K562 (cell line): ENCODE measurements around the gene ICAM1. TPM values are rescaled to one million over a fixed set of nuclear protein-coding genes. Genes with fewer than 3 reads are reported as not detected.
"Not testable (repeated sequence)": the region's sequence is repeated elsewhere in the genome, so short reads cannot be mapped to it uniquely, and the experiment has no call there.

ENCODE experiments used
- ATAC-seq: fragments of 200-7000 bp; cut with Tn5 transposase; 3 replicates; pipeline ENCODE4 v1.9.1; 2020; ENCODE audit warnings: moderate library complexity
- BruUV-seq: library from RNA; stranded (reverse); fragments of 400-500 nt; replicated peaks from 2 replicates; lab custom pipeline; 2021; lab: Mats Ljungman, UMichigan
- CTCF ChIA-PET: fragments of 300-600 bp; formaldehyde crosslinking; extraction: SDS; loops from one replicate; lab custom pipeline; 2021; ENCODE audit warnings: low intra/inter-chr PET ratio; lab: Yijun Ruan, JAX
- POLR2A ChIA-PET: fragments of 300-600, 350-650 bp; sonication (Branson Sonifier 250); formaldehyde crosslinking; extraction: SDS; loops from one replicate; lab custom pipeline; 2021; ENCODE audit warnings: antibody characterized with exemption, inconsistent platforms; lab: Yijun Ruan, JAX
- DNase-seq, 4 experiments: peaks; one replicate each; pipeline versions ENCODE4 v3.0.0 to v3.0.0-alpha.2; 2011 to 2018; ENCODE audit warnings: low spot score in 3 of 4, mixed read lengths in 3 of 4; ENCODE audit errors: extremely low read depth in 1 of 4
- FAIRE-seq: peaks from 2 replicates; lab custom pipeline; 2011; peaks lifted over from hg19 to GRCh38; lab: Jason Lieb, UNC
- H2AFZ ChIP-seq: 2 replicates; pipeline ENCODE4 v1.6.0; 2011; ENCODE audit warnings: low read depth, low read length, control low read depth, inconsistent platforms
- H3K27ac ChIP-seq: fragments of 200-600 bp; 3 replicates; pipeline ENCODE4 v1.8.0; 2011; ENCODE audit warnings: low read depth, mild to moderate bottlenecking, control low read depth, inconsistent platforms, low read length, moderate library complexity, mixed read lengths; ENCODE audit errors: extremely low read depth
- H3K27me3 ChIP-seq, 2 experiments: fragments of 300-600 bp in 1 of 2; 2 replicates in 1 of 2; 3 replicates in 1 of 2; pipeline versions ENCODE4 v1.6.0 to v1.8.0; 2011; ENCODE audit warnings: inconsistent platforms in 2 of 2, low read length in 2 of 2, mild to moderate bottlenecking in 1 of 2, mixed read lengths in 1 of 2, moderate library complexity in 1 of 2; ENCODE audit not compliant: control insufficient read depth in 2 of 2, insufficient read depth in 2 of 2
- H3K36me3 ChIP-seq: fragments of 300-600 bp; 3 replicates; pipeline ENCODE4 v1.8.0; 2011; ENCODE audit warnings: mild to moderate bottlenecking, low read length, inconsistent platforms; ENCODE audit not compliant: control insufficient read depth, insufficient read depth
- H3K4me1 ChIP-seq, 2 experiments: fragments of 200-600 bp in 1 of 2; replicated peaks in 1 of 2; 2 replicates in 1 of 2; 3 replicates in 1 of 2; pipeline versions ENCODE4 v1.5.1 to v1.8.0; 2011; ENCODE audit warnings: inconsistent platforms in 2 of 2, low read length in 2 of 2, mild to moderate bottlenecking in 1 of 2, mixed read lengths in 1 of 2, moderate library complexity in 1 of 2; ENCODE audit not compliant: control insufficient read depth in 2 of 2, insufficient read depth in 2 of 2
- H3K4me2 ChIP-seq: 2 replicates; pipeline ENCODE4 v1.6.1; 2011; ENCODE audit warnings: low read length, control low read depth, inconsistent platforms, mixed read lengths; ENCODE audit not compliant: insufficient read depth
- H3K4me3 ChIP-seq: fragments of 200-600 bp; sonication (generic), shearing (Covaris generic); 2 replicates; pipeline ENCODE4 v1.5.1; 2016; ENCODE audit warnings: control low read depth, inconsistent platforms
- H3K79me2 ChIP-seq: fragments of 200-600 bp; 3 replicates; pipeline ENCODE4 v1.8.0; 2011; ENCODE audit warnings: low read length, inconsistent platforms; ENCODE audit not compliant: control insufficient read depth, insufficient read depth
- H3K9ac ChIP-seq, 2 experiments: 2 replicates each; pipeline versions ENCODE4 v1.6.0 to v1.6.1; 2011; ENCODE audit warnings: low read depth in 2 of 2, low read length in 2 of 2, control low read depth in 1 of 2, inconsistent platforms in 1 of 2, mild to moderate bottlenecking in 1 of 2, mixed read lengths in 1 of 2; ENCODE audit not compliant: insufficient read depth in 1 of 2
- H3K9me1 ChIP-seq: one replicate; pipeline ENCODE4 v1.6.0; 2011; ENCODE audit warnings: inconsistent platforms, mild to moderate bottlenecking, low read length, moderate library complexity; ENCODE audit not compliant: control insufficient read depth, insufficient read depth
- H3K9me3 ChIP-seq: replicated peaks from 2 replicates; pipeline ENCODE4 v1.5.1; 2011; ENCODE audit warnings: low read depth, low read length, inconsistent platforms; ENCODE audit not compliant: control insufficient read depth, insufficient read depth
- H4K20me1 ChIP-seq: replicated peaks from 2 replicates; pipeline ENCODE4 v1.6.1; 2011; ENCODE audit warnings: low read length, inconsistent platforms, mixed read lengths; ENCODE audit not compliant: control insufficient read depth, insufficient read depth
- BCOR ChIP-seq: fragments of 450-650 bp; IDR thresholded peaks from 2 replicates; pipeline ENCODE4 v1.6.1; 2016
- CBFB ChIP-seq: sonication (generic); formaldehyde crosslinking; IDR thresholded peaks from 2 replicates; pipeline ENCODE4 v1.4.0; 2020; ENCODE audit warnings: mild to moderate bottlenecking, missing genetic modification reagents
- POLR2A ChIP-seq: fragments of 450-650 bp; conservative IDR thresholded peaks from 2 replicates; pipeline ENCODE4 v1.6.1; 2016
- POLR2G ChIP-seq: fragments of 200-400 bp; formaldehyde crosslinking; IDR thresholded peaks from 2 replicates; pipeline ENCODE4 v1.6.1; 2017; ENCODE audit warnings: low read depth, mild to moderate bottlenecking, antibody characterized with exemption, low read length, moderate library complexity
- RBFOX2 ChIP-seq: fragments of 200-400 bp; formaldehyde crosslinking; IDR thresholded peaks from 2 replicates; pipeline ENCODE4 v1.6.1; 2017; ENCODE audit warnings: low read depth, mild to moderate bottlenecking, low read length, moderate library complexity
- RBM22 ChIP-seq: fragments of 200-400 bp; formaldehyde crosslinking; IDR thresholded peaks from 2 replicates; pipeline ENCODE4 v1.6.1; 2018; ENCODE audit warnings: low read length, low read depth; ENCODE audit not compliant: poor library complexity, severe bottlenecking
- RERE ChIP-seq: sonication (generic); formaldehyde crosslinking; IDR thresholded peaks from 2 replicates; pipeline ENCODE4 v1.8.0; 2023; ENCODE audit warnings: missing genetic modification reagents, mild to moderate bottlenecking, borderline replicate concordance
- ZNF24 ChIP-seq: fragments of 450-650 bp; IDR thresholded peaks from 2 replicates; pipeline ENCODE4 v1.6.1; 2016
- WGBS: fragments of 100-300 bp; shearing (Covaris generic); methylation state at CpG from one replicate; pipeline ENCODE4 v1.1.6; 2016; ENCODE audit warnings: low coverage, mixed read lengths; ENCODE audit not compliant: insufficient coverage; ENCODE audit errors: missing lambda C conversion rate; 5-methylcytosine and 5-hydroxymethylcytosine counted together
- in situ Hi-C: fragments of 300-500 bp; cut with MboI; formaldehyde crosslinking; loops from 4 replicates; pipeline ENCODE4 v1.15.0; 2018; ENCODE audit warnings: inconsistent platforms, mixed read lengths
- intact Hi-C: fragments of 100-400 bp; cut with micrococcal nuclease; formaldehyde crosslinking; loops from 2 replicates; pipeline ENCODE4 v1.14.2; 2022
- polyA plus RNA-seq, 8 experiments: library from polyadenylated mRNA; depleted of rRNA in 4 of 8; stranded (reverse) in 5 of 8; unstranded in 3 of 8; fragments of >200 nt; fragmentation: Nextera tagmentation in 2 of 8; fragmentation: Illumina TruSeq in 1 of 8; extraction: Ambion mirVana in 2 of 8; extraction: Trizol in 1 of 8; gene quantifications; 2 replicates each; pipeline versions ENCODE4 v1.2.1 to v1.2.3, GENCODE V29; 2011 to 2014; ENCODE audit warnings: inconsistent platforms in 1 of 8, missing spikeins in 1 of 8
- total RNA-seq, 7 experiments: library from RNA; depleted of rRNA in 6 of 7; stranded (reverse); fragments of >200 nt in 6 of 7; fragmentation: Illumina TruSeq in 2 of 7; extraction: Trizol in 2 of 7; gene quantifications; 2 replicates each; pipeline versions ENCODE4 v1.2.1 to v1.2.3, GENCODE V29; 2011 to 2021; ENCODE audit warnings: low replicate concordance in 1 of 7

ICAM1 gene
- total and polyA plus RNA-seq, 9 of the 15 experiments (the other 6 are each of a cell fraction or from before 2014, with no cell fraction given), result 2.3 to 24.4 (median 13.4) TPM

GRCh38 chr19:10282043-10282442 lies 11.1 kb downstream of the ICAM1 start:
- TF ChIP-seq POLR2A (0 out of 2 replicates have a peak, but pooled peaks have one; percentile 34), BCOR (peak; percentile 57; the same call in 1 of the 2 replicates), ZNF24 (peak; percentile 89)
- in situ Hi-C loops, H3K4me2 ChIP-seq, BruUV-seq, POLR2A ChIA-PET, FAIRE-seq, intact Hi-C loops, DNase-seq, H3K9me1 ChIP-seq, H3K9me3 ChIP-seq, H3K4me3 ChIP-seq, H4K20me1 ChIP-seq, ATAC-seq, H3K27me3 ChIP-seq, H3K9ac ChIP-seq, H3K27ac ChIP-seq, H2AFZ ChIP-seq, CTCF ChIA-PET: not testable (repeated sequence)
- WGBS, result 80% methylated on average over 4 of the region's 5 CpGs
- peaks cover 14% of the 10 kb centered on the region for H3K79me2 ChIP-seq
- H3K36me3 ChIP-seq, result peaks cover 85% of the 10 kb centered on the region
- peaks cover 28 to 38% of the 10 kb centered on the region in 2 experiments; a peak in 4 of 5 replicates for H3K4me1 ChIP-seq

DNA sequence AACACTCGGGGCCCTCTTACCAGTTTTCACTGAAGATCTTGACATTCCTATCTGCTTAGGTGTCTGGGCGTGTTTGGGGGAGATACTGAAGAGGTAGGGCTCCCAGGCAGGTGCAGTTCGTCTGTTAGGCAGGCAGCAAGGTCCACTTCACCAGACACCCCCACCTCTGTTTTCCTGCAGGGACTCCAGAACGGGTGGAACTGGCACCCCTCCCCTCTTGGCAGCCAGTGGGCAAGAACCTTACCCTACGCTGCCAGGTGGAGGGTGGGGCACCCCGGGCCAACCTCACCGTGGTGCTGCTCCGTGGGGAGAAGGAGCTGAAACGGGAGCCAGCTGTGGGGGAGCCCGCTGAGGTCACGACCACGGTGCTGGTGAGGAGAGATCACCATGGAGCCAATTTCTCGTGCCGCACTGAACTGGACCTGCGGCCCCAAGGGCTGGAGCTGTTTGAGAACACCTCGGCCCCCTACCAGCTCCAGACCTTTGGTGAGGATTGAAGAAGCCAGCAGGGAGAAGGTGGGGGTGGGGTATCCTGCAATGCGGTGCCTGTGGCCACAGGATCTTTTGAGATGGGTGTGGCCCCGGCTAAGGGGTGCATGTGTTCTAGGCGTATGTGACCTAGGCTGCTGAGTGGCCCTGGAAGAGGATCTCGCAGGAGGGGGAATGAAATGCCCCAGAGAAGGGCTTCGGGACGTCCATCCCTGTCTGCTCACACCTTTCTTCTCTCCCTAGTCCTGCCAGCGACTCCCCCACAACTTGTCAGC lies 12.6 kb downstream of the ICAM1 start:
- no peak overlapping the region for H2AFZ ChIP-seq
- no peaks in the 10 kb centered on the region for H3K27me3 ChIP-seq
- intact Hi-C loops, result no loop called here
- no peaks in the 10 kb centered on the region for H4K20me1 ChIP-seq
- H3K79me2 ChIP-seq, result peaks cover 29% of the 10 kb centered on the region
- BruUV-seq, result no TSS peak
- H3K9me3 ChIP-seq, result no peaks in the 10 kb centered on the region
- H3K27ac ChIP-seq, result peak overlapping the region; percentile 38; the same call in 1 of the 3 replicates
- H3K4me2 ChIP-seq, result peak overlapping the region; percentile 20; the same call in 1 of the 2 replicates
- ATAC-seq, result no peak
- peaks cover 28 to 50% of the 10 kb centered on the region in 2 experiments; a peak in 4 of 5 replicates for H3K4me1 ChIP-seq
- ChIA-PET CTCF (no interaction called here), POLR2A (interaction anchor here (0.6 kb wide), 1 partner anchor 14 kb away, joined by 4 read pairs; no protein-coding TSS in a partner anchor)
- peak overlapping the region in 1 of 2 experiments; percentile 86; a peak in 2 of 4 replicates for H3K9ac ChIP-seq
- TF ChIP-seq CBFB (CRISPR knock-in tag), result 0 out of 2 replicates have a peak, but pooled peaks have one; percentile 28
- no peak for TF ChIP-seq RERE
- peak; percentile 59 for TF ChIP-seq POLR2G
- TF ChIP-seq RBFOX2, result peak; percentile 41; the same call in 1 of the 2 replicates
- peak; percentile 28 for TF ChIP-seq RBM22
- DNase-seq, result peak in 1 of 4 experiments; percentile 32
- H3K36me3 ChIP-seq, result peaks cover 71% of the 10 kb centered on the region
- in situ Hi-C loops, result no loop called here
- FAIRE-seq, result no peak
- peaks cover 6% of the 10 kb centered on the region for H3K9me1 ChIP-seq
- 71% methylated on average over 18 of the region's 23 CpGs for WGBS
- H3K4me3 ChIP-seq, result no peak overlapping the region
